PC-9 (cell line): ENCODE measurements around the gene CLEC16A. TPM values are rescaled to one million over a fixed set of nuclear protein-coding genes. Genes with fewer than 3 reads are reported as not detected.

Experiments
- BruUV-seq: library from RNA; stranded (reverse); fragments of 400-500 nt; replicated peaks from 2 replicates; lab custom pipeline; 2021; lab: Mats Ljungman, UMichigan
- CTCF ChIA-PET: fragments of 300-600 bp; sonication (Branson Sonifier 250); formaldehyde crosslinking; loops from one replicate; lab custom pipeline; 2022; ENCODE audit warnings: antibody characterized with exemption; lab: Charles Lee
- POLR2A ChIA-PET: fragments of 300-600 bp; sonication (Branson Sonifier 250); formaldehyde crosslinking; loops from one replicate; lab custom pipeline; 2022; ENCODE audit warnings: antibody characterized with exemption; ENCODE audit not compliant: unreplicated experiment; lab: Charles Lee
- DNase-seq, 2 experiments: peaks; one replicate each; pipeline versions ENCODE4 v3.0.0 to v3.0.0-alpha.2; 2015 to 2022; ENCODE audit warnings: mixed read lengths in 1 of 2
- H2AFZ ChIP-seq: fragments of 200-600 bp; sonication (generic); 2 replicates; pipeline ENCODE4 v1.8.1; 2017; ENCODE audit warnings: antibody characterized with exemption
- H3F3A ChIP-seq: fragments of 200-600 bp; sonication (generic); 2 replicates; pipeline ENCODE4 v1.8.1; 2017; ENCODE audit warnings: antibody characterized with exemption, mild to moderate bottlenecking, low read depth; ENCODE audit not compliant: insufficient read depth
- H3K27ac ChIP-seq: fragments of 200-600 bp; sonication (generic); 2 replicates; pipeline ENCODE4 v1.6.1; 2016; ENCODE audit warnings: mixed run types
- H3K27me3 ChIP-seq: fragments of 200-600 bp; sonication (generic); 2 replicates; pipeline ENCODE4 v1.6.1; 2016; ENCODE audit warnings: low read depth, mixed run types; ENCODE audit not compliant: insufficient read depth
- H3K36me3 ChIP-seq: fragments of 200-600 bp; sonication (generic); 2 replicates; pipeline ENCODE4 v1.6.1; 2016; ENCODE audit warnings: low read depth, mixed run types
- H3K4me1 ChIP-seq: fragments of 200-600 bp; sonication (generic); replicated peaks from 2 replicates; pipeline ENCODE4 v1.6.1; 2016; ENCODE audit warnings: mixed run types; ENCODE audit not compliant: insufficient read depth
- H3K4me2 ChIP-seq: fragments of 200-600 bp; sonication (generic); 2 replicates; pipeline ENCODE4 v1.6.1; 2017; ENCODE audit warnings: mixed run types
- H3K4me3 ChIP-seq: fragments of 200-600 bp; sonication (generic); 2 replicates; pipeline ENCODE4 v1.6.1; 2016; ENCODE audit warnings: mixed run types
- H3K79me2 ChIP-seq: fragments of 200-600 bp; sonication (generic); 2 replicates; pipeline ENCODE4 v1.6.1; 2017; ENCODE audit warnings: low read depth, mixed run types
- H3K9me2 ChIP-seq: fragments of 200-600 bp; sonication (generic); 2 replicates; pipeline ENCODE4 v1.8.1; 2017; ENCODE audit warnings: mild to moderate bottlenecking; ENCODE audit not compliant: insufficient read depth
- H3K9me3 ChIP-seq: fragments of 200-600 bp; sonication (generic); 2 replicates; pipeline ENCODE4 v1.8.1; 2016; ENCODE audit warnings: low read depth; ENCODE audit not compliant: insufficient read depth
- H4K20me1 ChIP-seq: fragments of 200-600 bp; sonication (generic); 2 replicates; pipeline ENCODE4 v1.8.1; 2017; ENCODE audit not compliant: insufficient read depth
- EZH2 ChIP-seq: fragments of 200-600 bp; sonication (generic); IDR thresholded peaks from 2 replicates; pipeline ENCODE4 v1.8.0; 2017; ENCODE audit warnings: antibody characterized with exemption, low read depth
- intact Hi-C: fragments of 100-400 bp; cut with micrococcal nuclease; formaldehyde crosslinking; loops from one replicate; pipeline ENCODE4 v1.10.0; 2022; ENCODE audit not compliant: unreplicated experiment
- total RNA-seq: library from RNA; stranded (reverse); gene quantifications from 2 replicates; pipeline ENCODE4 v1.2.3, GENCODE V29; 2021
- TF ChIP-seq, protein P1 (sequence below): fragments of 200-600 bp; sonication (generic); conservative IDR thresholded peaks from 2 replicates; pipeline ENCODE4 v1.6.1; 2017; ENCODE audit warnings: mixed run types, antibody characterized with exemption, mild to moderate bottlenecking, moderate library complexity

CLEC16A gene
- total RNA-seq, 1 experiment from 2014 or later, result 34.9 TPM

GRCh38 chr16:11049396-11050059 lies 105.2 kb downstream of the CLEC16A start:
- Histone ChIP-seq H3K4me2 (peak overlapping the region; percentile 17; the same call in 1 of the 2 replicates), H3K27me3 (no peaks in the 10 kb centered on the region), H2AFZ (no peak overlapping the region), H4K20me1 (no peaks in the 10 kb centered on the region), H3K79me2 (no peaks in the 10 kb centered on the region), H3K9me2 (no peaks in the 10 kb centered on the region), H3F3A (no peaks in the 10 kb centered on the region), H3K36me3 (no peaks in the 10 kb centered on the region), H3K4me1 (peaks cover 9% of the 10 kb centered on the region), H3K9me3 (no peaks in the 10 kb centered on the region), H3K27ac (no peak overlapping the region), H3K4me3 (no peak overlapping the region)
- POLR2A ChIA-PET, result no interaction called here
- DNase-seq, result peak; percentile 62 to 74
- CTCF ChIA-PET, result interaction anchor here (0.7 kb wide), 1 partner anchor 78 kb away, joined by 8 read pairs; no protein-coding TSS in a partner anchor
- BruUV-seq, result no TSS peak
- intact Hi-C loops, result loop anchor here (10.0 kb wide), 1 partner anchor 205 kb away; the partner anchor contains the start of gene SOCS1
- TF ChIP-seq EZH2, result no peak

DNA sequence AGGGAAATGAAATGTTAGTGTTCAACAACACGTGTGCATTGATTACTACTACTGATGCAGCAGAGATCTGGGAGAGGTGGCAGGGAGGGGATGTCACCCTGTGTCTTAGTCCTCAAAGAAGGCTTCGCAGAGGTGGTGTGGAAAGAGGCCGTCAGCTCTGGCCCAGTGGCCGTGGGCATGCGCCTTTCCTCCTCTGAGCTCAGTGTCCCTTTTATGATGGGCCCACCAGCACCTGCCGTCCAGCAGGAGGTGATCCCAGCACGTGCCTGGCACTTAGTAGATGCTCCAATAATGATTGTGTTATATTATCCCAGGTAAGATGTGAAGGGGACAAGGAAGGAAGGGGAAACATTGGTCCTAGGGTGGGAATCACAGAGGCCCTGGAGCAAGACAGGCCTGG lies 106.2 kb downstream of the CLEC16A start:
- Histone ChIP-seq H3K4me2 (no peak overlapping the region), H3F3A (no peaks in the 10 kb centered on the region), H3K9me2 (no peaks in the 10 kb centered on the region), H3K27ac (no peak overlapping the region), H2AFZ (no peak overlapping the region), H3K4me3 (no peak overlapping the region), H3K4me1 (peaks cover 9% of the 10 kb centered on the region), H3K27me3 (no peaks in the 10 kb centered on the region), H3K9me3 (no peaks in the 10 kb centered on the region), H3K79me2 (no peaks in the 10 kb centered on the region), H4K20me1 (no peaks in the 10 kb centered on the region), H3K36me3 (no peaks in the 10 kb centered on the region)
- TF ChIP-seq EZH2, result no peak
- TF ChIP-seq, protein P1, sequence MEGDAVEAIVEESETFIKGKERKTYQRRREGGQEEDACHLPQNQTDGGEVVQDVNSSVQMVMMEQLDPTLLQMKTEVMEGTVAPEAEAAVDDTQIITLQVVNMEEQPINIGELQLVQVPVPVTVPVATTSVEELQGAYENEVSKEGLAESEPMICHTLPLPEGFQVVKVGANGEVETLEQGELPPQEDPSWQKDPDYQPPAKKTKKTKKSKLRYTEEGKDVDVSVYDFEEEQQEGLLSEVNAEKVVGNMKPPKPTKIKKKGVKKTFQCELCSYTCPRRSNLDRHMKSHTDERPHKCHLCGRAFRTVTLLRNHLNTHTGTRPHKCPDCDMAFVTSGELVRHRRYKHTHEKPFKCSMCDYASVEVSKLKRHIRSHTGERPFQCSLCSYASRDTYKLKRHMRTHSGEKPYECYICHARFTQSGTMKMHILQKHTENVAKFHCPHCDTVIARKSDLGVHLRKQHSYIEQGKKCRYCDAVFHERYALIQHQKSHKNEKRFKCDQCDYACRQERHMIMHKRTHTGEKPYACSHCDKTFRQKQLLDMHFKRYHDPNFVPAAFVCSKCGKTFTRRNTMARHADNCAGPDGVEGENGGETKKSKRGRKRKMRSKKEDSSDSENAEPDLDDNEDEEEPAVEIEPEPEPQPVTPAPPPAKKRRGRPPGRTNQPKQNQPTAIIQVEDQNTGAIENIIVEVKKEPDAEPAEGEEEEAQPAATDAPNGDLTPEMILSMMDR, result no peak
- ChIA-PET POLR2A (interaction anchor here (0.6 kb wide), 2 partner anchors 33 to 1479 kb away, joined by 3 to 4 read pairs; no protein-coding TSS in a partner anchor), CTCF (no interaction called here)
- intact Hi-C loops, result loop anchor here (10.0 kb wide), 1 partner anchor 204 kb away; the partner anchor contains the start of gene SOCS1
- BruUV-seq, result no TSS peak
- DNase-seq, result no peak

DNA sequence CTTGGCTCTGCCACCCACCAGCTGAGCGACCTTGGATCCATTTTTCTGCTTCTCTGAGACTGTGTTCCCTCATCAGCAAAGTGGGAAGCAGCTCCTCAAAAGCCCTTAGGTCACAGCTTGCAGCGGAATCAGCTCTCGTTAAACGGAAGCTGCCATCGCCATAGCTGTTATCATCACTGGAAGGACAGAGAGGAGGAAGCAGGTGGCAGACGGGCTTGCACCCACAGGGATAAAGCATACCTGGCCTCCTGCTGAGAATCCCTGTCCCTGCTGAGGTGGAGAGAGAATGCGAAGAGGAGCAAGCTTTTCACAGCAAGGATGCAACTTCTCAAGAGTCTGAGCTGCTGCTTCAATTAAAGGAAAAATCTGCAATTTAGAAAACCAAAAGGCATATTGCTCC lies 106.6 kb downstream of the CLEC16A start:
- H3K9me3 ChIP-seq, result no peaks in the 10 kb centered on the region
- H3K9me2 ChIP-seq, result no peaks in the 10 kb centered on the region

More for the DNA sequence above, 106.6 kb downstream of the CLEC16A start:
- no peak overlapping the region for H2AFZ ChIP-seq
- no peak overlapping the region for H3K4me3 ChIP-seq
- H3K36me3 ChIP-seq, result no peaks in the 10 kb centered on the region
- H3K79me2 ChIP-seq, result no peaks in the 10 kb centered on the region
- no peak overlapping the region for H3K27ac ChIP-seq
- CTCF ChIA-PET, result no interaction called here
- H3F3A ChIP-seq, result no peaks in the 10 kb centered on the region
- DNase-seq, result no peak
- BruUV-seq, result no TSS peak
- TF ChIP-seq, protein P1, result no peak
- no peak for TF ChIP-seq EZH2
- POLR2A ChIA-PET, result interaction anchor here (0.6 kb wide), 1 partner anchor 1478 kb away, joined by 4 read pairs; no protein-coding TSS in a partner anchor
- no peak overlapping the region for H3K4me2 ChIP-seq
- no peaks in the 10 kb centered on the region for H3K27me3 ChIP-seq
- H4K20me1 ChIP-seq, result no peaks in the 10 kb centered on the region
- intact Hi-C loops, result loop anchor here (10.0 kb wide), 1 partner anchor 204 kb away; the partner anchor contains the start of gene SOCS1
- peaks cover 9% of the 10 kb centered on the region for H3K4me1 ChIP-seq
